ENCODE data around the gene SFXN1. TPM values are rescaled to one million over a fixed set of nuclear protein-coding genes. Genes with fewer than 3 reads are reported as not detected.

Gene SFXN1
- total and polyA plus RNA-seq, 2 donors (not counting 3 experiments of a cell fraction or from before 2014, with no cell fraction given): 61.7 to 69.3 TPM

DNA sequence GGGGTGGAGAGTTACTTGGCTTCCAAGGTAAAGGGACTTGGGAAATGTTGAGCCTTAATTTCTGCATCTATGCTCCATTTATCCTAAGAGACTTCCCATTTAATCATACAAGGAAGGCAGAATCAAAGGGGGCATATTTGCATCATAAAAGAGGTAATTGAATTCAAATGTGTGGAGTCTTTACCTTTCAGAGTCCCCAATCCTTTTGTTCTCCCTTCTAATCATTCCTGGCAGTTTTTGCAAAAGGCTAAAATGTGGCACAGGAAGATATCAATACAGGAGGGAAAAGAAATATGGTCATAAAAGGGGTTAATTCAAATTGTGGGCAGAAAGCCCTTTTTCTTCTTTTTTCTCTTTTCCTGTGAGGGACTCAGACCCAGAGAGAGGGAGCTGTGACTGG is 69.5 kb downstream of the SFXN1 start:
- Histone ChIP-seq H3K27me3 (ENCODE audit: control insufficient read depth in 2 of 2, insufficient read depth in 2 of 2, low read length in 2 of 2) (no peaks in the 10 kb centered on the region), H3K27ac (ENCODE audit: insufficient read depth, low read depth, low read length) (no peak overlapping the region), H3K4me1 (ENCODE audit: control insufficient read depth, extremely low read depth, insufficient read depth, low read length) (no peaks in the 10 kb centered on the region), H3K79me2 (ENCODE audit: control insufficient read depth, insufficient read depth, low read length) (no peaks in the 10 kb centered on the region), H3K9ac (replicated peaks; ENCODE audit: extremely low read depth, insufficient read depth, low read length) (no peak overlapping the region), H3K4me3 (replicated peaks in 1 of 3; ENCODE audit: insufficient read depth in 1 of 3, low read depth in 1 of 3, low read length in 3 of 3) (no peak overlapping the region), H3K9me3 (replicated peaks; ENCODE audit: control insufficient read depth, insufficient read depth, low read length) (no peaks in the 10 kb centered on the region), H3K4me2 (ENCODE audit: insufficient read depth, low read length) (no peak overlapping the region), H3K36me3 (ENCODE audit: control insufficient read depth in 2 of 2, extremely low read depth in 1 of 2, insufficient read depth in 2 of 2, low read length in 2 of 2) (no peaks in the 10 kb centered on the region), H3K9me1 (replicated peaks; ENCODE audit: control insufficient read depth, extremely low read depth, insufficient read depth, low read length) (no peaks in the 10 kb centered on the region), H2AFZ (ENCODE audit: low read depth, low read length) (no peak overlapping the region), H4K20me1 (replicated peaks; ENCODE audit: control insufficient read depth, extremely low read depth, insufficient read depth, low read length) (no peaks in the 10 kb centered on the region)
- no TSS peak for BruUV-seq (replicated peaks)
- no peak for TF ChIP-seq MYC (IDR thresholded peaks at IDR 0.05; ENCODE audit: low read depth, low read length)
- TF ChIP-seq GATA2 (IDR thresholded peaks at IDR 0.05; ENCODE audit: insufficient read depth, insufficient read length, low read depth, low read length): no peak
- TF ChIP-seq JUN (IDR thresholded peaks at IDR 0.05; ENCODE audit: borderline replicate concordance, insufficient read depth, insufficient read length, low read depth): no peak
- TF ChIP-seq POLR2A (IDR thresholded peaks at IDR 0.05; ENCODE audit: low read depth, low read length): no peak
- POLR2A ChIA-PET: no interaction called here
- intact Hi-C loops (cut with micrococcal nuclease): no loop called here
- CTCF ChIA-PET: interaction anchor here (1.1 kb wide), 1 partner anchor 14 kb away, joined by 3 read pairs; no protein-coding TSS in a partner anchor
- DNase-seq (ENCODE audit: low read depth, low spot score) (no peak), FAIRE-seq (no peak)
- dilution Hi-C loops (cut with MboI; ENCODE audit: extremely low pct_ligation_motif_present, low sequenced_read_pairs): no loop called here

DNA sequence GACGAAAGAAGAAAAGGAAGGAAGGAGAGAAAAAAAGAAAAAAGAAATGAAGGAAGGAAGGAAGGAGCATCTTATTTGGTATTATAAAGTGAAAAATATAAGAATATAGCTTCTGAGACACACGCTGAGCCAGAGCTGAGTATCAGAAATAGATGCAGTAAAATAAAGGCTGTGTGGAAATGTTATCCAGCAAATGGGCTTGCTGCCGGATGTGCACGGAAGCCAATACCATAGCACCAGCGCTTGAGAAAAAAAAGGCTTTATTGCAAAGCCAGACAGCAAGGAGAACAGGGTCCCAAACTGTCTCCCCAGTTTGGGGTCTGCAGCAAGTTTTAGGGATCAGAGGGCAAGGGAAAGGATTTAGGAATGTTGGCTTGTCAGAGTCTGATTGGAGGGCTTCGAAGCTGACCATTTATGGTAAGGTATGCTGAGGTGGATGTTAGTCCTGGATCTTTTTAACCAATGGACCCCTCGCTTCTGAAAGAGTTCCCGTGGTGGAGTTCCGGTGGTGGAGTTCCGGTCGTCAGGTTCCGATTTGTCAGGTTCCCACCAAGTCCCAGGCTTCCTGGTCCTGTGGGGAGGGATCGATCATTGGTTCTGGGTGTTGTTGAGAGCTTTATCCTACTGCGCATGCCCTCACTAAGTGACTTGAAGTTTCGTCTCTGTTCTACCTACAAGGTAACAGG is 70.4 kb downstream of the SFXN1 start:
- no peak overlapping the region for H2AFZ ChIP-seq (ENCODE audit: low read depth, low read length)
- H3K4me1 ChIP-seq (ENCODE audit: control insufficient read depth, extremely low read depth, insufficient read depth, low read length): no peaks in the 10 kb centered on the region
- H3K79me2 ChIP-seq (ENCODE audit: control insufficient read depth, insufficient read depth, low read length): no peaks in the 10 kb centered on the region
- TF ChIP-seq GATA2 (IDR thresholded peaks at IDR 0.05; ENCODE audit: insufficient read depth, insufficient read length, low read depth, low read length) (no peak), MYC (IDR thresholded peaks at IDR 0.05; ENCODE audit: low read depth, low read length) (no peak), CTCF (IDR thresholded peaks at IDR 0.05; ENCODE audit: extremely low read depth in 1 of 2, insufficient read depth in 1 of 2, low read depth in 1 of 2, low read length in 2 of 2) (no peak)
- H3K9ac ChIP-seq (replicated peaks; ENCODE audit: extremely low read depth, insufficient read depth, low read length): no peak overlapping the region
- no peak overlapping the region for H3K4me2 ChIP-seq (ENCODE audit: insufficient read depth, low read length)
- H3K36me3 ChIP-seq (ENCODE audit: control insufficient read depth in 2 of 2, extremely low read depth in 1 of 2, insufficient read depth in 2 of 2, low read length in 2 of 2): no peaks in the 10 kb centered on the region
- BruUV-seq (replicated peaks): no TSS peak
- dilution Hi-C loops (cut with MboI; ENCODE audit: extremely low pct_ligation_motif_present, low sequenced_read_pairs) (no loop called here), intact Hi-C loops (cut with micrococcal nuclease) (no loop called here)
- H4K20me1 ChIP-seq (replicated peaks; ENCODE audit: control insufficient read depth, extremely low read depth, insufficient read depth, low read length): no peaks in the 10 kb centered on the region
- no peak overlapping the region for H3K4me3 ChIP-seq (replicated peaks in 1 of 3; ENCODE audit: insufficient read depth in 1 of 3, low read depth in 1 of 3, low read length in 3 of 3)
- no peak overlapping the region for H3K27ac ChIP-seq (ENCODE audit: insufficient read depth, low read depth, low read length)
- FAIRE-seq (no peak), DNase-seq (ENCODE audit: low read depth, low spot score) (no peak)
- ChIA-PET CTCF (interaction anchor here (1.4 kb wide), 1 partner anchor 11 kb away, joined by 3 read pairs; no protein-coding TSS in a partner anchor), POLR2A (no interaction called here)
- no peaks in the 10 kb centered on the region for H3K27me3 ChIP-seq (ENCODE audit: control insufficient read depth in 2 of 2, insufficient read depth in 2 of 2, low read length in 2 of 2)
- H3K9me3 ChIP-seq (replicated peaks; ENCODE audit: control insufficient read depth, insufficient read depth, low read length): no peaks in the 10 kb centered on the region
- no peaks in the 10 kb centered on the region for H3K9me1 ChIP-seq (replicated peaks; ENCODE audit: control insufficient read depth, extremely low read depth, insufficient read depth, low read length)
